Heart left ventricle (tissue), 16 donors: ENCODE data around the gene G6PC2. TPM values are rescaled to one million over a fixed set of nuclear protein-coding genes. Genes with fewer than 3 reads are reported as not detected.
A peak's percentile ranks its signal among the peaks of the same experiment; 100 is the strongest.

Source experiments
- ATAC-seq, 4 donors: fragments of 200-7000 bp; cut with Tn5 transposase; one replicate each; pipeline ENCODE4 v1.9.1; 2020 to 2022; ENCODE audit warnings: moderate library complexity in 4 of 4, mild to moderate bottlenecking in 3 of 4, moderate number of reproducible peaks in 1 of 4
- DNase-seq, 5 donors: peaks; one replicate each; pipeline ENCODE4 v3.0.0-alpha.2; 2020
- H3K27ac ChIP-seq, 12 donors: fragments of 200-600 bp; sonication (generic) in 4 of 12; one replicate each; pipeline versions ENCODE4 v1.5.0 to v1.8.0; 2016 to 2022; ENCODE audit warnings: mild to moderate bottlenecking in 2 of 12
- H3K27me3 ChIP-seq, 9 donors: fragments of 200-600 bp; sonication (generic) in 2 of 9; one replicate each; pipeline versions ENCODE4 v1.5.1 to v1.8.0; 2016 to 2022; ENCODE audit warnings: mild to moderate bottlenecking in 3 of 9
- H3K36me3 ChIP-seq, 9 donors: fragments of 200-600 bp; sonication (generic) in 2 of 9; one replicate each; pipeline versions ENCODE4 v1.5.0 to v1.8.0; 2018 to 2022; ENCODE audit warnings: mild to moderate bottlenecking in 2 of 9
- H3K4me1 ChIP-seq, 12 donors: fragments of 200-600 bp; sonication (generic) in 4 of 12; one replicate each; pipeline versions ENCODE4 v1.5.0 to v1.8.0; 2016 to 2022; ENCODE audit warnings: mild to moderate bottlenecking in 3 of 12
- H3K4me3 ChIP-seq, 12 donors: fragments of 200-600 bp; sonication (generic) in 4 of 12; one replicate each; pipeline versions ENCODE4 v1.5.0 to v1.8.0; 2017 to 2022; ENCODE audit warnings: mild to moderate bottlenecking in 9 of 12, moderate library complexity in 4 of 12
- H3K9me3 ChIP-seq, 12 donors: fragments of 200-600 bp; sonication (generic) in 4 of 12; one replicate each; pipeline versions ENCODE4 v1.5.0 to v1.8.0; 2016 to 2022; ENCODE audit warnings: mild to moderate bottlenecking in 1 of 12
- POLR2A ChIP-seq, 2 donors: fragments of 450-650 bp; IDR thresholded peaks; one replicate each; pipeline ENCODE4 v1.6.1; 2017; ENCODE audit warnings: antibody characterized with exemption in 2 of 2, mild to moderate bottlenecking in 2 of 2, moderate library complexity in 2 of 2
- WGBS, 4 donors: extraction: QIAGEN DNeasy Blood & Tissue Kit in 2 of 4; methylation state at CpG; one replicate each; pipeline versions ENCODE4 v1.1.5 to v1.1.7; 2013 to 2018; 5-methylcytosine and 5-hydroxymethylcytosine counted together
- intact Hi-C, 10 donors: fragments of 100-400 bp; cut with DNase I; formaldehyde crosslinking; loops; one replicate each; pipeline versions ENCODE4 v1.11.1 to v1.14.2; 2022
- polyA plus RNA-seq, 2 donors: library from polyadenylated mRNA; stranded (reverse); fragments of 200-250 nt; gene quantifications; one replicate each; pipeline ENCODE4 v1.2.3, GENCODE V29; 2013
- total RNA-seq, 9 donors: library from RNA; depleted of rRNA in 2 of 9; stranded (reverse); fragments of >200 nt in 2 of 9; fragmentation: NEBNext Ultra II Directional in 3 of 9; extraction: Animal tissue kit (Norgen Biotek cat#: 25700) in 3 of 9; gene quantifications; one replicate each; pipeline versions ENCODE4 v1.1.0 to v1.2.4, GENCODE V29; 2016 to 2023
- TF ChIP-seq, protein P1 (sequence below), 12 donors: fragments of 200-600 bp; sonication (generic) in 4 of 12; IDR thresholded peaks; one replicate each; pipeline versions ENCODE4 v1.5.0 to v1.8.0; 2018 to 2022; ENCODE audit warnings: antibody characterized with exemption in 12 of 12, mild to moderate bottlenecking in 5 of 12
- donor health status: ischemic (EF 13 %, LVEDD 7.1; RV severe dilation, severe dysfunction).
- donor health status: healthy with polysubstance abuse.
- donor health status: DM: no; HTN: yes; CAD: no.
- donor health status: DM: no; HTN: no; CAD: no.
- donor health status: ischemic (EF 25% LVEDD 6.9; RV normal size, moderate dysfunction).
- donor health status: ischemic (EF 25% LVEDD 5.7; RV mildly dilated, moderate dysfunction).
- donor health status: healthy.
- donor health status: DM: yes; HTN: yes; CAD: no.
- donor health status: ischemic (EF 35%, LVEDD 5.7; RV mildly dilated, moderate dysfunction).
- donor health status: nonischemic (EF 11% LVEDD 7.7; RV severe dilation, severe dysfunction).
- donor health status: DM: yes; HTN: yes; CAD: no.
- donor health status: PGD.
- donor health status: ischemic (EF 29% LVEDD 5.4; RV normal size, mild dysfunction).
- donor health status: nonischemic (EF 23%, LVEDD 6.1; RV moderate dilation, normal function).

G6PC2 gene
- total and polyA plus RNA-seq, 11 donors: 0.12 to 0.21 TPM; not detected in 9

DNA sequence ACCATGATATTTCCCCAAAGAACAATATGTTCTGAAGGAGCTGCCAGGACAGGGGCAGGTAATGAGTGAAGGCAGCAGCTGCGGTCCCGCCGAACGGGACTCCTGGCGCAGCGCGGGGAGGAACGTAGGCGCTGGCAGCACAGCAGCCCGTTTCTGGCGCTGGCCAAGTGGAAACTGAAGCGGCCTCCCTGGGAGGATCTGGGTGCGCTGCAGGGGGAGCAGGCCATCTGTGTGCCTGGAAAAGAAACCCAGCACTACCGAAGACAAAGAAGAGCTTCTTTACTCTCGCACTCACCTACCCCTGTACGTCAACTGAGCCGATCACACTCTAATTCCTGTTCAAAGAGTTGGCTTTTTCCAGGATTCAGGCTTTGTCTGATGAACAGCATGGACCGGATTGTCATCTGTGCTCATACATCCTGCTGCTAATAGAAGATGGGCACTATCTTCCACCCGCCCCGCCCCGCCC, 11.8 kb downstream of the G6PC2 start:
- Histone ChIP-seq H3K27me3 (peaks cover 0 to 6% (median 0%) of the 10 kb centered on the region in 9 donors), H3K9me3 (peaks cover 0 to 5% (median 0%) of the 10 kb centered on the region in 12 donors), H3K4me3 (peak overlapping the region in 6 of 12 donors; percentile 1 to 32 (median 18)), H3K27ac (no peak overlapping the region), H3K4me1 (peaks cover 0 to 7% (median 0%) of the 10 kb centered on the region in 12 donors), H3K36me3 (no peaks in the 10 kb centered on the region)
- DNase-seq (peak; percentile 9 to 65 (median 36)), ATAC-seq (peak; percentile 42 to 74 (median 72))
- intact Hi-C loops: loop anchor here in 1 of 10 donors (2.0 kb wide), 1 partner anchor 142 kb away; no protein-coding TSS in a partner anchor
- 17 to 33% (median 25%) methylated on average over 21 of the region's 21 CpGs for WGBS, 4 donors
- no peak for TF ChIP-seq POLR2A (IDR thresholded peaks at IDR 0.05)
- TF ChIP-seq, protein P1, sequence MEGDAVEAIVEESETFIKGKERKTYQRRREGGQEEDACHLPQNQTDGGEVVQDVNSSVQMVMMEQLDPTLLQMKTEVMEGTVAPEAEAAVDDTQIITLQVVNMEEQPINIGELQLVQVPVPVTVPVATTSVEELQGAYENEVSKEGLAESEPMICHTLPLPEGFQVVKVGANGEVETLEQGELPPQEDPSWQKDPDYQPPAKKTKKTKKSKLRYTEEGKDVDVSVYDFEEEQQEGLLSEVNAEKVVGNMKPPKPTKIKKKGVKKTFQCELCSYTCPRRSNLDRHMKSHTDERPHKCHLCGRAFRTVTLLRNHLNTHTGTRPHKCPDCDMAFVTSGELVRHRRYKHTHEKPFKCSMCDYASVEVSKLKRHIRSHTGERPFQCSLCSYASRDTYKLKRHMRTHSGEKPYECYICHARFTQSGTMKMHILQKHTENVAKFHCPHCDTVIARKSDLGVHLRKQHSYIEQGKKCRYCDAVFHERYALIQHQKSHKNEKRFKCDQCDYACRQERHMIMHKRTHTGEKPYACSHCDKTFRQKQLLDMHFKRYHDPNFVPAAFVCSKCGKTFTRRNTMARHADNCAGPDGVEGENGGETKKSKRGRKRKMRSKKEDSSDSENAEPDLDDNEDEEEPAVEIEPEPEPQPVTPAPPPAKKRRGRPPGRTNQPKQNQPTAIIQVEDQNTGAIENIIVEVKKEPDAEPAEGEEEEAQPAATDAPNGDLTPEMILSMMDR (IDR thresholded peaks at IDR 0.05): no peak

DNA sequence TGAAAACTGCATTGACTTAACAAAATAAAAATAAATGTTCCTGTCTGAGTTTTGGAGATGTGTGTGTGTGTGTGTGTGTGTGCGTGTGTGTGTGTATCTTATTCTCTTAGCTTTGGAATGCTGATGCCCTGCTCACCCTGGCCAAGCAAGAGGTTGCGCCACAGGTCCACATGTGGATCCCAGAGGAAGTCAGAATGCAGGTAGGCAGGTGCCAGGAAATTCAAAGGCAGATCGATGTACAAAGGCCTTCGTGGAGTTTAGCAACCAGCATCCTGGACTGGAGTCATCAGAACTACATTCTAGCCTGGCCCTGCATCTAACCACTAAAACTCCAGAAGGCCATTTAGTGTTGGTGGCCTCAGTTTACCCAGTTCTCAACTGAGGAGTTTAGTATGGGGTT, 12.4 kb downstream of the G6PC2 start:
- peaks cover 0 to 5% (median 0%) of the 10 kb centered on the region in 12 donors for H3K9me3 ChIP-seq
- DNase-seq: no peak
- H3K4me1 ChIP-seq: peaks cover 0 to 7% (median 0%) of the 10 kb centered on the region in 12 donors
- H3K36me3 ChIP-seq: no peaks in the 10 kb centered on the region
- H3K27me3 ChIP-seq: peaks cover 0 to 6% (median 0%) of the 10 kb centered on the region in 9 donors
- no peak for ATAC-seq
- intact Hi-C loops: loop anchor here in 1 of 10 donors (2.0 kb wide), 1 partner anchor 143 kb away; no protein-coding TSS in a partner anchor
- no peak overlapping the region for H3K27ac ChIP-seq
- WGBS, 4 donors: 85 to 96% (median 90%) methylated on average over 4 of the region's 4 CpGs
- no peak overlapping the region for H3K4me3 ChIP-seq
- no peak for TF ChIP-seq POLR2A (IDR thresholded peaks at IDR 0.05)
- TF ChIP-seq, protein P1 (IDR thresholded peaks at IDR 0.05): no peak

DNA sequence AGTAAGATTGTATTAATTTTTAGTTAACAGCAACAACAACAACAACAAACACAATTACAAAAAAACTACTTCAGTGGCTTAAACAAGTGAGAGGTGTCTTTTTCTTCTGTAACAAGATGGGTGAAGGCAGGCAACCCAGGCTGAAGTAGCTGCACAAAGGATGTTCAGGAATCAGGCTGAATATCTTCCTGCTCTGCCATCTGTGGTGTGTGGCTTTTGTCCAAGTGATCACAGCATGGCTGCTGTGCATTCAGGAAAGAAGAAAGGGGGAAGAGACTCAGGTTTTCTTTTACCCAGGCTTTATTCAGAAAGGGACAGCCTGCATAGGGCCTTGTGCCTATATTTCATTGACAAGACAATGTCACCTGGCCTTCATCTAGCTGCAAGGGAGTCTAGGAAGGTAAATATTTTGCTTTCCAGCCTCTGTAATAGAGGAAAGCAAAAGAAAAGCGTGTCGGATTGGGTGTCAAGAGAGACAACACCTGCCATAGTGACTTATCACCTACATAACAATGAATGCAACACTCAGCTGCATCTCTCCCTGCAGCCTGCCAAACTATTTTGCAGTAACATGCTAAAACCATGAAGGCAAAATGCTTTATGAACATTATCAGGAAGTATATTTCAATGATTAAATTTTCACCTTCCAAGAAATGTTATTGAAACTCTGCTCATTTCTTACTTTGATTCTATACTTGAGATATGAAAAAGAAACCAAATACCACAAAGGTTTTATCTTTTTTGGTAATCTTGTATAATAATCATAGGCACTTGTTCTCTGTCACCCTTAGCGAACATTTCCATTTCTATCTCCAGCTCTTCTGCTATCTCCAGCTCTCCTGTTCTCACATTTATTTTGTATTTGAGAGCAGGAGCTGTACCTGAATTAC, 14.6 kb downstream of the G6PC2 start:
- TF ChIP-seq, protein P1 (IDR thresholded peaks at IDR 0.05): no peak
- TF ChIP-seq POLR2A (IDR thresholded peaks at IDR 0.05): no peak
- Histone ChIP-seq H3K4me3 (no peak overlapping the region), H3K4me1 (peaks cover 0 to 7% (median 0%) of the 10 kb centered on the region in 12 donors), H3K9me3 (peaks cover 0 to 5% (median 0%) of the 10 kb centered on the region in 12 donors), H3K36me3 (no peaks in the 10 kb centered on the region), H3K27me3 (peaks cover 0 to 6% (median 0%) of the 10 kb centered on the region in 9 donors), H3K27ac (no peak overlapping the region)
- intact Hi-C loops: no loop called here
- DNase-seq (no peak), ATAC-seq (no peak)
- 90 to 99% (median 94%) methylated on average over 3 of the region's 3 CpGs for WGBS, 4 donors

DNA sequence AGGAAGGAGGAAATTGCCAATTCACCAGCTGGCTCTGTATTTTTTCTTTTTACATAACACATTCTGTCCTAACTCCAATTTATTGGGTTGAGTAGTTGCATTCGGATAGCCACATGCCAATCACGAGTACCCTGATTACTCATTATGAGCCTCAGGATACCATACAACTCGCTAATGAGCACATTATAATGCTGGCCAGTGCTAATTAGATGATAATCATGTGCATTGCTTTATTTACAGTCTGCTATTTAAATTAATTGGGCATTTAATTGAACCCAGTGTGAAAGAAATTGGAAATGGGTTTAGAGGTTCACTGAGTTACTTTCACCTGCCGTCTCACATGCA, 15.2 kb downstream of the G6PC2 start:
- Histone ChIP-seq H3K4me3 (no peak overlapping the region), H3K27me3 (peaks cover 0 to 6% (median 0%) of the 10 kb centered on the region in 9 donors), H3K4me1 (peaks cover 0 to 7% (median 0%) of the 10 kb centered on the region in 12 donors), H3K36me3 (no peaks in the 10 kb centered on the region), H3K27ac (no peak overlapping the region), H3K9me3 (peaks cover 0 to 5% (median 0%) of the 10 kb centered on the region in 12 donors)
- ATAC-seq: no peak
- intact Hi-C loops: no loop called here
- no peak for DNase-seq
- WGBS, 4 donors: 89 to 94% (median 90%) methylated on average over 4 of the region's 4 CpGs
- TF ChIP-seq, protein P1 (IDR thresholded peaks at IDR 0.05): no peak
- no peak for TF ChIP-seq POLR2A (IDR thresholded peaks at IDR 0.05)
